H1 (cell line): Measurements from ENCODE around the gene GJC3. TPM values are rescaled to one million over a fixed set of nuclear protein-coding genes. Genes with fewer than 3 reads are reported as not detected.

Experiments
- ASH2L ChIP-seq: fragments of 200-600, 300-600 bp; sonication (generic); IDR thresholded peaks from one replicate; pipeline ENCODE4 v1.7.1; 2017; ENCODE audit warnings: low read length
- ATF2 ChIP-seq: IDR thresholded peaks from 2 replicates; pipeline ENCODE4 v1.6.1; 2012; ENCODE audit warnings: low read length, inconsistent platforms
- BACH1 ChIP-seq: IDR thresholded peaks from 2 replicates; pipeline ENCODE4 v1.6.1; 2012; ENCODE audit warnings: low read length, improper control_type of control experiment
- CBX5 ChIP-seq: fragments of 300-800, 300-1000 bp; sonication (generic); IDR thresholded peaks from 2 replicates; pipeline ENCODE4 v1.7.1; 2016; ENCODE audit warnings: antibody characterized with exemption, low read length, low read depth
- CEBPB ChIP-seq: IDR thresholded peaks from 2 replicates; pipeline ENCODE4 v1.6.1; 2012; ENCODE audit warnings: low read depth, low read length
- CTCF ChIP-seq, 3 experiments: IDR thresholded peaks; 1 replicate in 2 of 3; 2 replicates in 1 of 3; pipeline versions ENCODE4 v1.5.1 to v1.6.1; 2011; ENCODE audit warnings: low read length in 3 of 3, mild to moderate bottlenecking in 3 of 3, inconsistent platforms in 2 of 3, low read depth in 1 of 3, moderate library complexity in 1 of 3; ENCODE audit not compliant: insufficient read depth in 1 of 3; ENCODE audit errors: control extremely low read depth in 1 of 3
- GTF2F1 ChIP-seq: IDR thresholded peaks from 2 replicates; pipeline ENCODE4 v1.6.1; 2012; ENCODE audit warnings: low read depth, low read length, improper control_type of control experiment, borderline replicate concordance
- HDAC2 ChIP-seq, 2 experiments: fragments of 300-600 bp in 1 of 2; sonication (generic) in 1 of 2; IDR thresholded peaks; 2 replicates each; pipeline ENCODE4 v1.6.1; 2011 to 2012; ENCODE audit warnings: low read depth in 2 of 2, low read length in 2 of 2, mild to moderate bottlenecking in 2 of 2, moderate library complexity in 2 of 2, borderline replicate concordance in 1 of 2, inconsistent platforms in 1 of 2
- HDAC6 ChIP-seq: IDR thresholded peaks from one replicate; pipeline ENCODE4 v1.7.1; 2012; ENCODE audit warnings: low read depth, mild to moderate bottlenecking, inconsistent platforms, low read length, moderate library complexity
- JUN ChIP-seq: IDR thresholded peaks from 2 replicates; pipeline ENCODE4 v1.6.1; 2011; ENCODE audit warnings: low read depth, mild to moderate bottlenecking, improper control_type of control experiment, low read length
- JUND ChIP-seq: IDR thresholded peaks from 2 replicates; pipeline ENCODE4 v1.6.1; 2011; ENCODE audit warnings: mild to moderate bottlenecking, improper control_type of control experiment, low read length
- NANOG ChIP-seq: IDR thresholded peaks from 2 replicates; pipeline ENCODE4 v1.6.1; 2011; ENCODE audit warnings: low read length, low read depth, mild to moderate bottlenecking, inconsistent platforms; ENCODE audit not compliant: insufficient read depth, poor library complexity, severe bottlenecking
- NRF1 ChIP-seq: IDR thresholded peaks from 2 replicates; pipeline ENCODE4 v1.6.1; 2011; ENCODE audit warnings: mild to moderate bottlenecking, low read depth, low read length, improper control_type of control experiment
- PHF8 ChIP-seq: fragments of 200-600 bp; sonication (generic); conservative IDR thresholded peaks from 2 replicates; pipeline ENCODE4 v1.7.1; 2012; ENCODE audit warnings: low read depth, mild to moderate bottlenecking, inconsistent platforms, low read length, moderate library complexity
- POLR2A ChIP-seq, 2 experiments: IDR thresholded peaks; 1 replicate in 1 of 2; 2 replicates in 1 of 2; pipeline ENCODE4 v1.6.1; 2011; ENCODE audit warnings: low read depth in 2 of 2, low read length in 2 of 2, mild to moderate bottlenecking in 2 of 2; ENCODE audit errors: control extremely low read depth in 1 of 2
- RBBP5 ChIP-seq: IDR thresholded peaks from 2 replicates; pipeline ENCODE4 v1.7.1; 2012; ENCODE audit warnings: low read depth, mild to moderate bottlenecking, inconsistent platforms, low read length, moderate library complexity, borderline replicate concordance
- RXRA ChIP-seq: IDR thresholded peaks from 2 replicates; pipeline ENCODE4 v1.6.1; 2011; ENCODE audit warnings: low read depth, mild to moderate bottlenecking, low read length, moderate library complexity; ENCODE audit not compliant: insufficient read depth
- SIRT6 ChIP-seq: IDR thresholded peaks from one replicate; pipeline ENCODE4 v1.7.1; 2012; ENCODE audit warnings: low read length, inconsistent platforms
- TAF1 ChIP-seq: IDR thresholded peaks from 2 replicates; pipeline ENCODE4 v1.6.1; 2011; ENCODE audit warnings: mild to moderate bottlenecking, low read depth, low read length
- TCF12 ChIP-seq: IDR thresholded peaks from 2 replicates; pipeline ENCODE4 v1.6.1; 2011; ENCODE audit warnings: low read depth, mild to moderate bottlenecking, low read length
- TEAD4 ChIP-seq: IDR thresholded peaks from 2 replicates; pipeline ENCODE4 v1.6.1; 2012; ENCODE audit warnings: low read depth, low read length, inconsistent platforms, mixed read lengths
- polyA plus RNA-seq, 7 experiments: library from polyadenylated mRNA; depleted of rRNA in 3 of 7; stranded (reverse) in 5 of 7; unstranded in 2 of 7; fragments of >200 nt in 5 of 7; fragments of 200-250 nt in 2 of 7; gene quantifications; 1 replicate in 5 of 7; 2 replicates in 1 of 7; 4 replicates in 1 of 7; pipeline versions ENCODE4 v1.2.1 to v1.2.3, GENCODE V29; 2011 to 2013; ENCODE audit warnings: missing spikeins in 2 of 7, mixed read lengths in 2 of 7
- total RNA-seq: library from RNA; stranded (reverse); fragmentation: NEBNext Ultra II Directional; extraction: Animal tissue kit (Norgen Biotek cat#: 25700); gene quantifications from 2 replicates; pipeline ENCODE4 v1.2.1, GENCODE V29; 2021

GJC3 gene
- total and polyA plus RNA-seq, 2 of the 8 experiments (the other 6 are each of a cell fraction or from before 2014, with no cell fraction given): 2.7 to 3.0 TPM

DNA sequence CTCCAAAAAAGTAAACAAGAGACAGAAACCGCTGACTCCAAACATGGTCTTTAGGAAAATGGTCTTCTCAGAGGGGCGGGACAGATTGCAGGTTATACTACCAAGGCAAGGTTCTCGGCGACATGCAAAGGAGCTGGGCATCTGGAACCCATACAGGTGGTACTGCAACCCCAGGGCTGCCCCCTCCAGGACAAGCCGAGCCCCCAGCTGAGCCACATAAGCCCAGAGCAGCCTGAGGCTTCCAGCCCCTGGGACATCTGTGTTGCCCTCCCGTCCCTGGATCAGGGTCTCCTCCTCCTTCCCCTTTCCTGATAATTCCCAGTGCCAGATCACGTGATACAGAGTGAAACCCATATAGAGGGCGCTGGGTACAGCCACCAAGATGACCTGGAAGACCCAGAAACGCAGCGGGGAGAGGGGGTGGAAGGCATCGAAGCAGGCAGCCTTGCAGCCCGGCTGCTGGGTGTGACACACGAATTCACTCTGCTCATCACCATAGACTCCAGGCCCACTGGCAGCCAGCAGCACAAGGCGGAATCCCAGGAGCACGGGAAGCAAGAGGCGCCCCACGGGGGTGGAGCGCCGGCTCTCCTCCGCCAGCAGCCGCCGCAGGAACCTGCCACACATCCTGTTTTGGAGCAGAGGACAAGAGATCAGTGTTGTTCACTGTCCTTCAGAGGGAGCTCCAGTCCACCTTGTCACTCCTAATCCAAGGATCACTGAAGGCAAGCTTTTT, at the start of gene GJC3 (continued):
- TF ChIP-seq ATF2 (no peak), POLR2A (IDR thresholded peaks at IDR 0.05; ENCODE audit: control extremely low read depth in 1 of 2, low read depth in 2 of 2, low read length in 2 of 2) (peak in 1 of 2 experiments; percentile 40; a peak in 1 of 3 replicates), GTF2F1 (no peak), JUND (no peak), NRF1 (no peak), HDAC2 (IDR thresholded peaks at IDR 0.05; ENCODE audit: borderline replicate concordance in 1 of 2, low read depth in 2 of 2, low read length in 2 of 2) (0 out of 4 replicates have a peak, but pooled peaks of 1 of the 2 experiments have one; percentile 37), RXRA (no peak), CEBPB (no peak), TCF12 (no peak), HDAC6 (no peak), CBX5 (no peak), JUN (no peak), TAF1 (peak; percentile 41; the same call in 1 of the 2 replicates), RBBP5 (peak; percentile 32; the same call in 1 of the 2 replicates), CTCF (IDR thresholded peaks at IDR 0.05; ENCODE audit: control extremely low read depth in 1 of 3, insufficient read depth in 1 of 3, low read depth in 1 of 3, low read length in 3 of 3) (peak; percentile 36 to 58 (median 57)), NANOG (no peak), BACH1 (no peak), TEAD4 (no peak), SIRT6 (no peak), ASH2L (peak; percentile 25), PHF8 (0 out of 2 replicates have a peak, but pooled peaks have one; percentile 22)
